B cell (primary cell): Measurements from ENCODE around the gene ZBTB33.

Experiments used
- CTCF ChIP-seq: fragments of 200-600 bp; IDR thresholded peaks from one replicate; pipeline ENCODE4 v1.8.0; 2022; ENCODE audit warnings: antibody characterized with exemption, mild to moderate bottlenecking
- EZH2 ChIP-seq: IDR thresholded peaks from 2 replicates; pipeline ENCODE4 v1.6.1; 2012; ENCODE audit warnings: borderline replicate concordance, low read depth, mild to moderate bottlenecking, moderate library complexity, low read length; ENCODE audit not compliant: insufficient read depth, poor library complexity, severe bottlenecking

GRCh38 chrX:120274145-120274544 lies 23.5 kb downstream of the ZBTB33 start:
- TF ChIP-seq EZH2 (no peak), CTCF (no peak)
